ENCODE data around the gene TFAM. TPM values are rescaled to one million over a fixed set of nuclear protein-coding genes. Genes with fewer than 3 reads are reported as not detected.

The TFAM gene
- total RNA-seq, 1 donor from 2014 or later, result 46.9 TPM

- Mint-ChIP-seq H3K36me3 (peaks cover 4% of the 10 kb centered on the region), H3K4me3 (no peak overlapping the region), H3K27ac (no peak overlapping the region), H3K9me3 (peaks cover 21% of the 10 kb centered on the region), H3K27me3 (ENCODE audit: low read depth) (no peaks in the 10 kb centered on the region), H3K4me1 (peaks cover 5% of the 10 kb centered on the region)
- DNase-seq (ENCODE audit: low spot score in 2 of 2, unreplicated experiment in 2 of 2), result no peak
- TF ChIP-seq CTCF (IDR thresholded peaks at IDR 0.05; ENCODE audit: unreplicated experiment), result no peak
These were observed 59.1 kb downstream of the TFAM start for GRCh38 chr10:58444321-58444720.

GRCh38 chr10:58444876-58445275 lies 59.7 kb downstream of the TFAM start:
- Mint-ChIP-seq H3K36me3 (peaks cover 4% of the 10 kb centered on the region), H3K27ac (no peak overlapping the region), H3K27me3 (ENCODE audit: low read depth) (no peaks in the 10 kb centered on the region), H3K9me3 (peaks cover 18% of the 10 kb centered on the region), H3K4me1 (peaks cover 5% of the 10 kb centered on the region), H3K4me3 (no peak overlapping the region)
- no peak for DNase-seq (ENCODE audit: low spot score in 2 of 2, unreplicated experiment in 2 of 2)
- TF ChIP-seq CTCF (IDR thresholded peaks at IDR 0.05; ENCODE audit: unreplicated experiment), result no peak

- H3K4me3 Mint-ChIP-seq, result no peak overlapping the region
- no peak overlapping the region for H3K27ac Mint-ChIP-seq
- no peak for DNase-seq (ENCODE audit: low spot score in 2 of 2, unreplicated experiment in 2 of 2)
- no peak for TF ChIP-seq CTCF (IDR thresholded peaks at IDR 0.05; ENCODE audit: unreplicated experiment)
- H3K36me3 Mint-ChIP-seq, result no peaks in the 10 kb centered on the region
- no peaks in the 10 kb centered on the region for H3K27me3 Mint-ChIP-seq (ENCODE audit: low read depth)
- peaks cover 3% of the 10 kb centered on the region for H3K9me3 Mint-ChIP-seq
- H3K4me1 Mint-ChIP-seq, result peaks cover 5% of the 10 kb centered on the region
These were observed 63.1 kb downstream of the TFAM start for GRCh38 chr10:58448121-58448935.

Other genes with a start within 250 kb of the TFAM start
- gene IPMK, start 117.5 kb upstream of the TFAM start, total RNA-seq, result 4.5 TPM in 3 replicates
- gene CISD1, start 116.2 kb upstream of the TFAM start, total RNA-seq, result 15.1 to 16.9 TPM (median 15.4 TPM) in 3 replicates
- 21.5 to 24.7 TPM (median 22.5 TPM) in 3 replicates for gene UBE2D1, start 50.4 kb upstream of the TFAM start, total RNA-seq
- gene BICC1, start 127.5 kb downstream of the TFAM start, total RNA-seq, result 8.7 to 9.9 TPM (median 9.3 TPM) in 3 replicates

Measured in mesothelial cell of epicardium (in vitro differentiated cells).